GM21423 (cell line): Measurements from ENCODE around the gene ASTN2.

ENCODE experiments used
- ATAC-seq: cut with Tn5 transposase; IDR thresholded peaks from one replicate; pipeline ENCODE4 v1.9.1; 2021; ENCODE audit warnings: mild to moderate bottlenecking, moderate library complexity; ENCODE audit not compliant: unreplicated experiment

ASTN2 gene

DNA sequence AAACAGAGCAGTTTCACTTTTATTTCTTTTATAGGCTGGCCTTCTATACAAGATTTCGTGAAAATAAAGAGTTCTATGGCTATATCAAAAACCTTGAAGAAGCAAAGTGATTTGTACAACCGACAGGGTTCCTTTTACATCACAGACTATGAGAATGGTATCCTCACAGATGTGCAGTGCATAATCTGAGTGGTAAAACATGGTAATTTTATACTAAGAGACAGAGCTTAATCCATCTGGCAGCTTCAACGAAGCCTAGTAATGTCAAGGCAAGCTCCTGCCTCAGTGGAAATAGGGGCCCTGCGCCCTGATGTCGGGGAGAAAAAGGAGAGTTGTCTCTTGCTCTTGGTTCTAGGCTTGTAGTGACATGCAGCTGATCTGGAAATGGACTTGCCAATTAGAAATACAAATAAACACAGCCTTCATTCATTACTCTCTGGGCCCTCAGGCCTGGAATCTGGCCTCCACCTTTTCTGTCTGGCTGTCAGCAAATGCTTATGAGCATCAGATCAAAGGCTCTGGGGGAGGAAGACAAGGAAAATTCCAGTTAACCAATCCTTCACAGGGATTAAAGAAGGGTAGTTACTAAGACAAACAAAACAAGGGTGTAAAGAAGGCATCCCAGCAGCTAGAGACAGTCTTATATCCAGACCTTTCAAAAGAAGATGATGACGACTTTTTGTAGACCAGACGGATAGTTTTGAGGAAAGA, 761.4 kb downstream of the ASTN2 start:
- ATAC-seq: no peak

DNA sequence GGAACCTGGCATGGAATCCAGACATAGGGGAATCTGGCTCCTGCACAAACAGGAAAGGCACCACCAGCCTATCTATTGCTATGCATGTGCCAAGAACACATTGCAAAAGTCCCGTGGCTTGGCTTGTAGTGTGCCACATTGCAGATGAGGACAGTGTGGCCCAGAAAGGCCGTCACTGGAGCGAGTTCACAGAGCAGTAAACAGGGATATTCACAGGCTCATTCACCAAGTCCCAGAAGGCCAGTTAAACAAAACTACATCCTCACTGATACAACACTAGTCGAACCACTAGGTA, 767.4 kb downstream of the ASTN2 start:
- ATAC-seq: no peak

DNA sequence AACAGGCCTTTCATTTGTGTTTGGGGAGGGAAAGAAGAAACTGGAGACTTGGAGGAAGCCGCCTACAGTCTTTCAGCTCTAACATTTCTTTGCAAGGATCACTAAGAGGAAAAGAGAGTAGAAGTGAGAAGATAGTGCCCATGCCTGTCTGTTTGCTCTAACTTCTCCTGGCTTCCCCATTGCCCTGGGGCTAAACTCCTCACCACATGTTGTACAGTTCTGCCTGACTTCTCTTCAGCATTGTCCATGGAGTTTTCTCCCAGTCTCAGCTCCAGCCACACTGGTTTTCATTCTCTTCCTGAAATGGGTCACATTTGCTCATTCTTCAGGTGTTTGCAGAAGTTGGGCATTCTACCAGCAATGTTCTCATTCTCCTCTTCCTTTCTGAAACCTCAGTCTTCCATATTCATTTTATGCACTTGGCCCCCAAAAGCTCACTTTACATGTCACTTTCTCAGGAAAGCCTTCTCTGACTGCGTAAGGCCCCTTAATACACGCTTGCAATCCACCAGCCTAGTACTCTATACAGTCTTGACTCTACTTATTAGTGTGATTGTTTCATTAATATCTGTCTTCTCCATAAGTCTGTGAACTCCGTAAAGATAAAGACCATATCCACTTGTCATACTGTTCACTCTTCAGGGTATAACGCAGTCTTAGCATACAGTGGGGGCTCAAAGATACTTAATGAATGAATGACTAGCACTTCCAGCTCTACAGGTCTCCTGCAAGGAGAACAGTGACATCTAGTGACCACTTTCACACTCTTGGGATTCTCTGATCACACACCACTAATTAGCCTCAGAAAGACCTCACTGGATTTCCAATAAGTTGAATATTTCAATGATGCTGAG, 768.0 kb downstream of the ASTN2 start:
- peak; percentile 46 for ATAC-seq

DNA sequence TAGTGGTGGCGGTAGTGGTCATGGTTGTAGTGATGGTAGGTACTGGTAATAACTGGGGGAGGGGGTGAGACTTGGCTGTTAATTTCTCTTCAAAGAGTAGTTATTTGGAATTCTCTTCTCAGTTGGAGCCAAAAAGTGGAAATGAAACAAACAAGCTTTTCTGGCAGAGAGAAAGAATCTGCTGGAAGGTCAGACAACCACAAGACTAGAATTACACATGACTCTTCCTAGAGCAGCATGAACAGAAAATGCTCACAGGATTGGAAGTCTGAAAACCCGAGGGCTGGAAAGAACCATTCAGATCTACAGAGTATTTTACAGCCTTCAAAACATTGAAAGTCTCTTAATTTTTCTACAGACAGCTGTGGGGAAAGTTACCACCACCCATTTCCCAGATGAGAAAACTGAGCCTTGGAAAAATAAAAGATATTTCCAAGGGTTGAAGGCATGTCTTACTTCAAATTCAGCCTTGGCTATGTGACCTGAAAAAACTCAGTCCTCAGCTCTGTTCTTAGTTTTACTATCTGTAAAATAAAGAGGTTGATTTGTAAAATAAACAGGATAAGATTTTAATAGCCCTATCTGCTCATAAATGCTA, 770.7 kb downstream of the ASTN2 start:
- ATAC-seq: no peak

DNA sequence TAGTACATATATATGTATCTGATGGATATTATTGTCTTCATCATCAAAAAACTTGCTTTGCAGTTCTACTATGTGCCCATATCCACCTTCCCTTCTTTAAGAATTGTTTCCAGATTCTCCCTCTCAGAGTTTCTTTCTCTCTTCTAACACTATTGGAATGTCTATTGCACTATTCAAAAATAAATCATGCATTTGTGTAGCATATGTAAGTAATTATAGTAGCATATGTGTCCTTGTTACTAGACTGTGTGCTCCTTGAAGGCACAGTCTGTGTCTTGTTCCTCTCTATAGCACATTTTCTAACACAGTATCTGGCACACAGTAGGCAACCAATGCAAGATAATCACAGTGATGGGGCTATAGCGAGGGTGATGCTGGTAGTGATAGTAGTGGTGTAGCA, 771.2 kb downstream of the ASTN2 start:
- ATAC-seq: no peak

DNA sequence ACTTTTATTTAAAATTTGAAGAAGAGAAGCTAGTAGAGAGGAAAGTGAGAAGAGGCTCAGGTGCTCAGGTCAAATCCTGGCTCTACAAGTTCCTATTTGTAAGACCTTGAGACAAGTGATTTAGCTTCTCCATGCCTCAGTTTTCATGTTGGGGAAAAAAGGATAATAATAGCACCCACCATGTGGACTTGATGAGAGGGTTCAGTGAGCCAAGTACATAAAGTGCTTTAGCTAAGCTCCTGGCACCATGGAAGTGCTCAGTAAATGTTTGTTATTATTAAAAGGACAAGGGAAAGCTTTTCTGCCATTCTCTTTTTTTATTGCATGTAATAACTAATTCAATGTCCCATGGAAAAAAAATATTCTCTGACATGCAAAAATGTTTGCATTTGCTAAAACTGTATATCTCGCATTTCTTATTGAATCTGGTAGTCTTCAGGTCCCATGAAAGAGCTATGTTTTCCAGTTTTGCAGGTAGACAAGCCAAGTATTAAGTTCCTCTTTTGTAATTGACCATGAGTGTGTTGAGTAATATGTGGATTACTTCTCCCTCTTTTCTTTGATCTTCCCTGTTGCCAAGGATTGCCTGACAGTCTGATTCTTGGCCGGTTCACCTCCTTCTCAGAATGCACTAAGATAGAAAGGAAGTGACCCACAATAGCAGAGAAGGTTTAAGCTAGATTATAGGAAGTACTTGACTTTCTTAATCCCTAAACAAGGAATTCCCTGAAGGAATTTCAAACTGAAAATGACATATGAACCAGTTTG, 773.4 kb downstream of the ASTN2 start:
- no peak for ATAC-seq

DNA sequence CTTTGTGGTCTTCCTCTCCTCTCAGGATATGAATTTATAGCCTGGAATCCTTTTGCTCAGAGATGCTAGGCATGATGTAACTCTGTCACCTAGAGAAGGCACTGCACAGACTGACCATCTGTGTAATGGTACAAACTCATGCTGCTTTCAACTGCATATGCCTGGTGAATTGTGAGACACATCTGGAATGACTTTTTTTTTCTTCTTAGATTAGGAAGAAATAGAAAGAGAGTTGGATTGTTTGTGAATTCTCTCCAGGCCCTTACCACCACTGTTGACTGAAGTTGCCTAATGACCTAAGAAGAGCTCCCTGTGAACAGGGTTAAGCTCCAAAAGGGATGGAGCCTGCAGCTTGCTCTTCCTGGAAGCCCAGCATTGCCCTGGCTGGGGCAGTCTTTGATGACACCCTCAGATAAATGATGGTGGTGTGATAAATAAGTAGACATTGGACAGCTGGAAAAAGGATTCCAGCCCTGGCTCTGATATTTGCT, 775.6 kb downstream of the ASTN2 start:
- no peak for ATAC-seq

DNA sequence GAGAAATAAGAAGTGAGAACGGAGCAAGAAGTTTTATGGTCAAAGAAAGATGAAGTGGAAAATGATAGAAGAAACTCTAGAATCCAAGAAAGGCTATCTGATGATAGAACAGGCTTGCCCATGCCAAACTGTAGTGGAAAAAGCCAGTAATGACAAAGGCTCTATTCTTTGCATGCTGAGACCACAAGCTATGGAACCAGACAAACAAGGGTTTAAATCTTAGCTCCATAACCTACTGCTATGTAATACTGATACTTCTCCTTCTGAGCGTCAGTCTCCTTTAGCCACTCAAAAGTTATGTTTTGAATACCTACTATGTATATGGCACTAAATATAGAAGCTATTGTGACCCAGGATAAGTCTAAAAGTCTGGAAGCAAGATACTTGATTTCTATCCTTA, 778.9 kb downstream of the ASTN2 start:
- ATAC-seq: no peak

DNA sequence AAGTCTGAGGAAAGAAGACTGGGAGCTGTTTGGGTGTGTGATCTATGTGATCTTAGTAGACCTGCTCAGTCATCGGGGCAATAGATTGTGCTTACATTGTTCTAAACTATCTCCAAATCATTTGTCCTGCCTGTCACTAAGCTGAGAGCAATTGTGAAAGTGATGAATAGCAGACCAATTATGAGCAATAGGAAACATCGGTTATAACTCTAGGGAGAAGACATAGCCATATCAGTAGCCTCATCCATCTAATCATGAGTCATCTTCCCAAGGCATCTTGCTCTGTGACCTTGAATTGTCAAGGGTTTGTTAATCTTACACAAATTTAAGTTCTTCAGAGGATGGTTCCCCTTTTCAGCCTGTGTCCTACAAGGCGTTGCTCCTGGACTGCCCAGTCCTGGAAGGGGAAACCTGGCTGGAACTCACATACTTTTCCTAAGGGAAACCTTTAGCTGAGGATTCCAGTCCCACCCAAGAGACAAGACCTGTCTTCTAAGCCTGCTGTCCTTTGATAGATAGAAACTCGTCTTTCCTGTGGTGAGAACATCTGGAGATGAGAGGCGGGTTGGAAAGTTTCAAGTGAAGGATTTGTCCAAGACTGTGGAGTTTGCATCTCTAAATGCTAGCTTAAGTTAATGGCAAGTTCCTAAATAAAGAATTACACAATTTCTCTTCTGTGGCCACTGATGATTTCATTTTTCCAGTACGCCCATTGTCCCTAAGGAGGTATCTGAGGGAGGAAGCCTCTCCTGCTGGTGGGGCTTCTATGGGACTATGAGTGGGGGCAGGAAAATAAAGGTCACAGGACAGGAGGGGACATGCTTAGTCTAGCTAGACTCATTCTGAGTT, 781.6 kb downstream of the ASTN2 start:
- no peak for ATAC-seq

DNA sequence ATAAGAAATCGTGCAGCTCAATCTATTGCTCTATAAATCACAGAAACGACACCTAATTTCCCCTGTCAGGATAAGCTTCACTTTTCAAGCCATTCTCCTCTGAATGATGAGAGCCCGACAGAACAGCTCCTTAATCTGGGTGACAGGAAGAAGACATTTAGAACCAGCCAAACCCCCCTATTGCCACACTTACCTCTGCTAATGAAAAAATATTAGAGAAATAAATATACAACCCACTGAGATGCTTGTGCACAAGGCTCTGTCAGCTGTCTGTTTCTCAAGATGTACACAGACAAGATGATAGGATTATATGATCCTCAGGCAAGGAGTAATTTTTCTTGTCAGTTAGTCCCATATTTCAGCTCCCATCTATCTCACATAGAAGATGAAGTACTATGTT, 785.2 kb downstream of the ASTN2 start:
- ATAC-seq: no peak

DNA sequence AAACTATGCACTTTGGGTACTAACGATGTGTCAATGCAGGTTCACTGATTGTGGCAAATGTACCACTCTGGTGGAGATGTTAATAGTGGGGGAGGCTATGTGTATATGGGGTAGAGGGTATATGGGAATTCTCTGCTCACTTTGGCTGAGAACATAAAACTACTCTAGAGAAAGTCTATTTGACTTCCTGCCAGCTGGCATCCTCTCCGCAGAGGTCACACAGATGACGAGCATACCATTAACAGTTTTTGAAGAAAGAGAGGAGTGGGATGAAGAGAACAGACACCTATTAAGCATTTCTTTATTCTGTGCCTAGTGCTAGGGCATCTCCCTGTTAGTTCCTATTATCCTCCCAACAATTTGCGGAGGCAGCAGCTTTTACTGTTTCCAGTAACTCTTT, 786.1 kb downstream of the ASTN2 start:
- ATAC-seq: no peak

DNA sequence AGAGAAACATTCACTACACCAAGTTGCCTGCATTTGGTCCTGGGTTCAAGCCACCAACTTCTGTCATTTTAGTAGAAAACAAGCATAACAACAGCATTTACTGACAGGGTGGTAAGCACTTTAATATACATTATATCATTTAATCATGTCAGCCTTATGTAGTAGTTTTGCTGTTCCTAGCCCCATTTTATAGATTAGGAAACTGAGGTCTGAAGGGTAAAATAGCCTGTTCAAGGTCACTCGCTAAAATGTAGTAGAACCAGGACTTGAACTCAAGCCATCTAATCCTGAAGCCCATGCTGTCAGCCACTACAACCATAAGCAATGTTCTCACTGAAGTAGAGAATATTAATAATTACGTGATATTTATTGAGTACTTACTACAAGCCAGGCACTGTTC, 787.4 kb downstream of the ASTN2 start:
- ATAC-seq: no peak

DNA sequence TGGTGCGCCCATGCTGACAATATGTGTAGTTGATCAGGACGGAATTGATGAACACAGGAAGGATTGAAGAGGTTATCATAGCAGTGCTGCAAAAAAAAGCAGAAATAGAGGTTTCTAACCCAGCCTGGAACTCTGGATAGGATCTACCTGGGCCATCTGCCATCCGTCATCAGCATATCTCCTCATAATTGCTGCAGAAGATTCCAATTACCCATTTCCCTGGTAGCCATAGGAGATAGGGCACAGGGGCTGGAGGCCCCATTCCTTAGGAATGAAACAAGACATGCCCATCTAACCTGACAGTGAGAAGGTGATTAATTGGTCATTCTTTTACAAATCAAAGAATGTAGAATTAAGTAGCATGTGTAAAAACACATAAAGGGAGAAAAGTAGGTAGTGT, 788.1 kb downstream of the ASTN2 start:
- ATAC-seq: no peak

DNA sequence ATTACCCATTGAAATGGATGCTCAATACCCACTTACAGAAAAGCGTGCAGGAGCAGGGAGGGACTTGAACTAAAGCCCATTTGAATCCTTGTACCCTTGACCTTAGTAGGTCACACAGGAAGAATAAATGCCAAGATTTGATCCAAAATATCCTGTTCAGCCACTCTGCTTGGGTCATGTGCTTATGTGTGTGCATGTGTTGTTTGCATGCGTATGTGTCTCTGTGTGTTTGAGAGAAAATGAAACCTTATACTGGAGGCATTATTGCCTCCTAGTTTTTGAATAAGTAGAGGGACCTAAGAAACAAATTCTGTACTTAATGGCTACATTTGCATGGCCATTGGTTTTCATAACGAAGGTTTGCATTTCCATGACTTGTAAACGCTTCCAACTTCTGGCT, 791.1 kb downstream of the ASTN2 start:
- no peak for ATAC-seq

DNA sequence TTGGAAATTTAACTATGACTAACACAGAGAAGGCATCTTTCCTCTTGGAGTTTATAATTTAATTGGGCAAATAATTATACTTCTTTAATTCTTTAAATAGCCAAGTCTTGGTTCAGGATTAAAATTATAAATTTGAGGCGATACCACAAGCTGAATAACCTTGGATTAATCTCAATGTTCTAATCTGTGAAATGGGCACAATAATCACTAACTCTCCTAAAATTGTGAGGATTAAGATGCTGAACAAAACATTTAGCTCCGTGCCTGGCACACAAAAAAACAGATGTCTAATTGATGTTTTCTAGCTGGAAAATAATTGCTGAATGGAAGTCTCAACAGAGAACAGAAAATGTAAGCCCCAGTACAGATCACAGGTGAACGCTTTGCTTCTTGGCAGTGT, 797.5 kb downstream of the ASTN2 start:
- ATAC-seq: no peak

DNA sequence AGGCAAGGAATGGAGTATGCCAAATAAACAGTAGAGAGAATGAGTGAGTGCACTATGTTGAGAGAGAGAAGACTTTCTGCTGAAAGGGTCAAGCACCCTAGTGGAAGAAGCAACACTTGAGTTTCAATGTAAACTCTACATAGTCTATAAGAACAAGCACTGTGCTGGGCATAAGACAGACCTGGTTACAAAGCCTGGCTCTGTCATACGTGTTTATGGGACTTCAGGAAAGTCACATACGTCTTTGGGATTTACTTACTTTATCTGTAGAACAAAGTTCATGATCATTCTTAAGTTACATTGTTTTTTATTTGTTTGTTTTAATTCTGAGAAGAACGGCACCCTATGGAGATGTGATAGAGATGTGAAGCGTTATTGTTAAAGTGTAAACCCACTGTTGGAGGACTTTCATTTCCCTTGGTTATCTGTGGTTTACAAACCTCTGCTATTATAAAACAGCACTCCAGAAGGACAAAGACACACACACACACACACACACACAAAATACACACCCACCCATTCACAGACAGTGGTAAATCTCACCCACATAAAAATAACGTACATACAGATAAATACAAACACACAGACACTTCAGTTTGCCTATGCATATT, 798.4 kb downstream of the ASTN2 start:
- ATAC-seq: no peak

DNA sequence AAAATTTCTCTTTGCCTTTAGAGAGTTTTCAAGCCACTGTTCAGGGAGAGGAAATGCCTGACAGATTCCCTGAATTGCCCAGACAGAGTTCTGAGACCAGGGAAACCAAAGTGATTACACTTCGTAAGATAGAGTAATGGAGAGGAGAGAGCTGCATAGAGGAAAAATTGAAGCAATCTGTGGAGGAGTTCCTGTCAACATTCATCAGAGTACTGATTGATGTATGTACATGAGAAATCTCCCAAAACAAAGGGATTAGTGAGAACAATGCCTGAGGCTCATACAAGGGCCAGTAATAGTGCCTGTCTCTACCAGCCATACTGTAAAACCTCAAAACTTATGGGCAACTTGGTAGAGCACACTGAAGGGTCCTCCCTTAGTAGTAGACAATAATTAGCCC, 806.8 kb downstream of the ASTN2 start:
- no peak for ATAC-seq

DNA sequence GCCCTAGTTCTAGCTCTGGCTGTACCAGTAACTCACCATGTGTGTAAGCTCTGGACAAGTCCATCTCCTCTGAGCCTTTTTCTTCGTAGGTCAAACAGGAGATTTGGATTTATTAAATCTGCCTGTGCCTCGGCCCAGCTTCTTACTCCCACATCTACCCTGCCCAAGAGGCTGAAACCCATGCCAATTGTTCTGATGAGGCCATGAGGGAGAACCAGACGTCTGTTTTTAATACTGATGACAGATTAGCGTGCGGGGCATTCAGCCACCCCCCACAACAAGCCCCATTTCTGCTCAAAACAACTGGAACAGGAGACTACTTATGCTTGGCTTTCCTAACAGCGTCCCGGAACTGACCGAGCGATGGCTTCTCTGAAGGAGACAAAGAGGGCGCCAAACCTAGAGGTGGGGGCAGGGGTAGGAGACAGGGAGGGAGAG, 808.9 kb downstream of the ASTN2 start:
- no peak for ATAC-seq

DNA sequence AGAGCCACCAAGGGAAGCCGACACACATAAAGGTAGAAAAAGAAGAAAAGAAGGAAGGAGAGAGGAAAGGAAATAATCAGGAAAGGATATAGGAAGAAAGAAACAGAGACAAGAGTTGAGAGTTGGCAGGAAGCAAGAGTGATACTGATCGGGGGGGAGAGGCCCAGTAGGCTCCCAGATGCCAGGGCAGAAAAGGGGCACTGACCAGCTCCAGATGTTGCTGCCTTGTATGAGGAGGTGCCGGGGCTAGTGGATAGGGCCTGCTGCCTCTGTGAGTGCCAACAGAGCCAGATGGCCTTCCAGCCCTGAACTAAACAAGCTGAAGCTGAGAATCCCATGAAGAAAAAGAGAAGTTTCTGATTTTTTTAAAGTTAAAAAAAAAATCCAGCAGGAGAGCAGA, 809.8 kb downstream of the ASTN2 start:
- ATAC-seq: no peak

DNA sequence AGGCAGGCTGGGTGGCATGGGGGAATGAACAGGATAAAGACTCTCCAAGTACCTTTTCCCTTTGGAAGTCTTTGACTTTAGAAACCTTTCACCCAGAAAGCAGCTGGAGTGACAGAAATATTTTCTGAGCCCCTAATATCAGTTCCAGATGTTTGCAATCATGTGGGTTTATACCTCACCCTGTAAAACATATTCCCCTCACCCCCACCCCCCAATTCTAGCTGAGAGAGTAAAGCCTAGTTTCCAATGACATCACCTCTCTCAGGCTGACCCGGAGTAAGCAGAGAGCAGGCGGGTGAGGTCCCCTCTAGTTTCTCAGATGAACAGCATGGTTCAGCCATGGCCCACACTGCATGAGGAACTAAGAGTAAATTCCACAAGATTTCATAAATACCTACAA, 810.6 kb downstream of the ASTN2 start:
- ATAC-seq: no peak
